Type B pancreatic cell (in vitro differentiated cells): ENCODE data around the gene FAM120B. TPM values are rescaled to one million over a fixed set of nuclear protein-coding genes. Genes with fewer than 3 reads are reported as not detected.
"Not testable (repeated sequence)": the region's sequence is repeated elsewhere in the genome, so short reads cannot be mapped to it uniquely, and the experiment has no call there.

ENCODE experiments used
- DNase-seq: peaks from one replicate; pipeline ENCODE4 v3.0.0; 2021; ENCODE audit warnings: mixed read lengths; ENCODE audit not compliant: unreplicated experiment; ENCODE audit errors: extremely low spot score
- H3K27ac Mint-ChIP-seq: 2 replicates; pipeline ENCODE4 v1.8.0; 2021; ENCODE audit warnings: mild to moderate bottlenecking, mixed read lengths
- H3K27me3 Mint-ChIP-seq: 2 replicates; pipeline ENCODE4 v1.8.0; 2021; ENCODE audit warnings: mixed read lengths
- H3K36me3 Mint-ChIP-seq: 2 replicates; pipeline ENCODE4 v1.8.0; 2021; ENCODE audit warnings: mixed read lengths
- H3K4me1 Mint-ChIP-seq: one replicate; pipeline ENCODE4 v1.8.0; 2021; ENCODE audit warnings: mixed read lengths; ENCODE audit not compliant: unreplicated experiment
- H3K4me3 Mint-ChIP-seq: 2 replicates; pipeline ENCODE4 v1.8.0; 2021; ENCODE audit warnings: mild to moderate bottlenecking, mixed read lengths
- H3K9me3 Mint-ChIP-seq: 2 replicates; pipeline ENCODE4 v1.8.0; 2021; ENCODE audit warnings: mixed read lengths
- total RNA-seq: library from RNA; stranded (reverse); gene quantifications from 2 replicates; pipeline ENCODE4 v1.2.1, GENCODE V29; 2021; ENCODE audit warnings: low replicate concordance
- TF ChIP-seq, protein P1 (sequence below): fragments of 200-600 bp; sonication (generic); conservative IDR thresholded peaks from 2 replicates; pipeline ENCODE4 v1.5.0; 2021; ENCODE audit warnings: antibody characterized with exemption, mild to moderate bottlenecking

The FAM120B gene
- total RNA-seq, 1 donor from 2014 or later: 40.5 TPM

DNA sequence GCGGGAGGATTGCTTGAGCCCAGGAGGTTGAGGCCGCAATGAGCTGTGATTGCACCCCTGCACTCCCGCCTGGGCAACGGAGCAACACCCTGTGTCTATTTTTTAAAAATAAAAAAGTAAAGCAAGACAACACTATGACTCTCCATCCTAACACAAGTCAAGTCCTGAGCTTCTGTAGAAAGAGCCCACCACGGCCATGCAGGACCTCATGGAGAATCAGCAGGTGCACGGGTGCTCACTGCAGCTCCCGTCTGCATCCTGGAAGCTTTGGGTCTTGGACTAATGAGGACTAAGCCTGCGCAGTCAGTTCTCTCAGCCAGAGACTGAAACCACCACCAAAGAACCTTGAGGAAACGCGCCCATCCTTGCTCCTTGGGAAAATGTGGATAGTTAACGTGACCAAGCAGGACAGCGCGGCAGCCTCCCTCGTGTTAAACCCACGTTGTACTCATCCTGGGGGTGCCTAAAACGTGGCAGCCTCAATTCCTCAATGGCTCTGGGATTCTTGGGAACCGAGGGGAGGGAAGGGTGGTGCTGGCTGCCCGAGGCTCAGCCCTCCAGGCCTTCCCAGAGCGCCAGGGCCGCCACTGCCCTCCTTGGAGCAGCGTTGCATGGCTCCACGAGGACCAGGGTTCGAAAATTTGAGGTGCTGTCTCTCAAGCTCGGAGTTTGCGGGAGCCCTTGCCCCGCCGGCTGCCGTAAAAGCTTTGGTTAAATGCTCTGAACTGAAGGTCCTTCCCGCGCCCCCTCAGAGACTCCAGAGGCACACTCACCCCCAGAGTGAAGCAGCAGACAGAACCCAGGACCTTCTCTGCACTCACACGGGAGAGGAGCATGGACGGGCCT is 44.7 kb upstream of the FAM120B start:
- no peak overlapping the region for H3K4me3 Mint-ChIP-seq
- DNase-seq: no peak
- H3K4me1 Mint-ChIP-seq: peaks cover 18% of the 10 kb centered on the region
- no peaks in the 10 kb centered on the region for H3K36me3 Mint-ChIP-seq
- no peaks in the 10 kb centered on the region for H3K9me3 Mint-ChIP-seq
- TF ChIP-seq, protein P1, sequence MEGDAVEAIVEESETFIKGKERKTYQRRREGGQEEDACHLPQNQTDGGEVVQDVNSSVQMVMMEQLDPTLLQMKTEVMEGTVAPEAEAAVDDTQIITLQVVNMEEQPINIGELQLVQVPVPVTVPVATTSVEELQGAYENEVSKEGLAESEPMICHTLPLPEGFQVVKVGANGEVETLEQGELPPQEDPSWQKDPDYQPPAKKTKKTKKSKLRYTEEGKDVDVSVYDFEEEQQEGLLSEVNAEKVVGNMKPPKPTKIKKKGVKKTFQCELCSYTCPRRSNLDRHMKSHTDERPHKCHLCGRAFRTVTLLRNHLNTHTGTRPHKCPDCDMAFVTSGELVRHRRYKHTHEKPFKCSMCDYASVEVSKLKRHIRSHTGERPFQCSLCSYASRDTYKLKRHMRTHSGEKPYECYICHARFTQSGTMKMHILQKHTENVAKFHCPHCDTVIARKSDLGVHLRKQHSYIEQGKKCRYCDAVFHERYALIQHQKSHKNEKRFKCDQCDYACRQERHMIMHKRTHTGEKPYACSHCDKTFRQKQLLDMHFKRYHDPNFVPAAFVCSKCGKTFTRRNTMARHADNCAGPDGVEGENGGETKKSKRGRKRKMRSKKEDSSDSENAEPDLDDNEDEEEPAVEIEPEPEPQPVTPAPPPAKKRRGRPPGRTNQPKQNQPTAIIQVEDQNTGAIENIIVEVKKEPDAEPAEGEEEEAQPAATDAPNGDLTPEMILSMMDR: no peak
- no peak overlapping the region for H3K27ac Mint-ChIP-seq
- peaks cover 6% of the 10 kb centered on the region for H3K27me3 Mint-ChIP-seq

GRCh38 chr6:170262489-170263088 is 44.0 kb upstream of the FAM120B start:
- Mint-ChIP-seq H3K9me3 (no peaks in the 10 kb centered on the region), H3K4me1 (peaks cover 18% of the 10 kb centered on the region), H3K36me3 (no peaks in the 10 kb centered on the region)

DNA sequence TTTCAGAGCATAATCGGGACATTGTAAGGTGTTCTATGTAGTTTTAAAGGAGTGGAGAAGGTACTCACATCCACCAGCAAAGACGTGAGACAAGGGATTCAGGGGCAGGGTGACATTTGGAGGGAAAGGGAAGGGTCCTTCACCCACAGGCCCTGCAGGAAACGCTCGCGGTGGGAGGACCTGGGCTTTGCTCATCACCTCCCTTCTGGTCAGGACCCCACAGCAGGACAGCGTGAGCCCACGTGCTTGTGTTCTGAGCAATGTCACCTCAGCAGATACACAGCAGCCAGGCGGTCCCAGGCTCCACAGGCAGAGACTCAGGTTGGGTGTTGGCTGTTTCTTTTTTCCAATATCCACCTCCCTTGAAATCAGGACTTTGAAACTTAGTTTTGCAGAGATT is 43.1 kb upstream of the FAM120B start:
- TF ChIP-seq, protein P1: no peak
- H3K27me3 Mint-ChIP-seq: peaks cover 6% of the 10 kb centered on the region
- H3K4me1 Mint-ChIP-seq: peaks cover 23% of the 10 kb centered on the region
- no peak overlapping the region for H3K27ac Mint-ChIP-seq
- H3K9me3 Mint-ChIP-seq: no peaks in the 10 kb centered on the region
- DNase-seq: no peak
- H3K4me3 Mint-ChIP-seq: no peak overlapping the region
- no peaks in the 10 kb centered on the region for H3K36me3 Mint-ChIP-seq

More at GRCh38 chr6:170262489-170263088, 44.0 kb upstream of the FAM120B start:
- H3K27ac Mint-ChIP-seq: no peak overlapping the region
- no peak overlapping the region for H3K4me3 Mint-ChIP-seq
- DNase-seq: no peak
- TF ChIP-seq, protein P1: no peak
- peaks cover 6% of the 10 kb centered on the region for H3K27me3 Mint-ChIP-seq

GRCh38 chr6:170264086-170264485 is 42.5 kb upstream of the FAM120B start:
- no peak overlapping the region for H3K4me3 Mint-ChIP-seq

DNA sequence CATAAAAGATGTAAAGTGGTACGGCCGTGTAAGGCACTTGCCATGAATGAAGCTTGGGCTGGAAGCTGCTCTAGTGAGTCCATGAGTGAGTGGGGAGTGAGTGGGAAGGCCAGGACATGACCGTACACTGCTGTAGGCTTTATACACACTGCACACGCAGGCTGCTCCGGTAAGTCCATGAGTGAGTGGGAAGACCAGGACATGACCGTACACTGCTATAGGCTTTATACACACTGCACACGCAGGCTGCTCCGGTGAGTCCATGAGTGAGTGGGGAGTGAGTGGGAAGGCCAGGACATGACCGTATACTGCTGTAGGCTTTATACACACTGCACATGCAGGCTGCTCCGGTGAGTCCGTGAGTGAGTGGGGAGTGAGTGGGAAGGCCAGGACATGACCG is 41.9 kb upstream of the FAM120B start:
- peaks cover 28% of the 10 kb centered on the region for H3K4me1 Mint-ChIP-seq
- not testable (repeated sequence) for H3K27me3 Mint-ChIP-seq, H3K36me3 Mint-ChIP-seq, H3K4me3 Mint-ChIP-seq, H3K9me3 Mint-ChIP-seq, H3K27ac Mint-ChIP-seq, DNase-seq

More at GRCh38 chr6:170264086-170264485, 42.5 kb upstream of the FAM120B start:
- Mint-ChIP-seq H3K4me1 (peaks cover 23% of the 10 kb centered on the region), H3K27me3 (peaks cover 6% of the 10 kb centered on the region), H3K9me3 (no peaks in the 10 kb centered on the region), H3K36me3 (no peaks in the 10 kb centered on the region), H3K27ac (no peak overlapping the region)
- no peak for DNase-seq
- TF ChIP-seq, protein P1: no peak

- H3K4me3 Mint-ChIP-seq: peak overlapping the region; percentile 55
- no peak for DNase-seq
- peaks cover 6% of the 10 kb centered on the region for H3K27me3 Mint-ChIP-seq
- no peaks in the 10 kb centered on the region for H3K36me3 Mint-ChIP-seq
- H3K9me3 Mint-ChIP-seq: no peaks in the 10 kb centered on the region
- H3K4me1 Mint-ChIP-seq: peaks cover 34% of the 10 kb centered on the region
- TF ChIP-seq, protein P1: no peak
- H3K27ac Mint-ChIP-seq: peak overlapping the region; percentile 78
Measured at GRCh38 chr6:170265655-170266054, 40.9 kb upstream of the FAM120B start.
